ENCODE results near the gene C2orf81.

C2orf81 gene

GRCh38 chr2:74426181-74426758 is 4.9 kb upstream of the C2orf81 start:
- no peak for TF ChIP-seq CTCF (IDR thresholded peaks at IDR 0.05; ENCODE audit: low read length)
- no peak for TF ChIP-seq EZH2 (IDR thresholded peaks at IDR 0.05; ENCODE audit: borderline replicate concordance, low read length)
- Histone ChIP-seq H3K36me3 (ENCODE audit: insufficient read depth, low read length) (no peaks in the 10 kb centered on the region), H3K9me2 (ENCODE audit: low read depth, low read length) (no peaks in the 10 kb centered on the region), H3K27ac (ENCODE audit: low read depth, low read length, poor library complexity, severe bottlenecking) (no peak overlapping the region), H4K20me1 (ENCODE audit: insufficient read depth, low read length) (no peaks in the 10 kb centered on the region), H3K79me2 (ENCODE audit: insufficient read depth, low read length) (no peaks in the 10 kb centered on the region), H2AFZ (ENCODE audit: low read length) (no peak overlapping the region), H3K27me3 (ENCODE audit: insufficient read depth, low read length) (no peaks in the 10 kb centered on the region), H3F3A (ENCODE audit: insufficient read depth, low read length) (no peaks in the 10 kb centered on the region), H3K4me1 (ENCODE audit: insufficient read depth, low read length, severe bottlenecking) (peaks cover under 1% of the 10 kb centered on the region), H3K9ac (ENCODE audit: low read length) (no peak overlapping the region), H3K9me3 (ENCODE audit: low read length) (no peaks in the 10 kb centered on the region), H3K4me3 (ENCODE audit: low read depth, low read length, poor library complexity, severe bottlenecking) (no peak overlapping the region), H3K4me2 (ENCODE audit: low read length) (no peak overlapping the region)

- H4K20me1 ChIP-seq (ENCODE audit: insufficient read depth, low read length), result no peaks in the 10 kb centered on the region
- no peaks in the 10 kb centered on the region for H3K36me3 ChIP-seq (ENCODE audit: insufficient read depth, low read length)
- no peaks in the 10 kb centered on the region for H3K79me2 ChIP-seq (ENCODE audit: insufficient read depth, low read length)
These were observed 4.1 kb upstream of the C2orf81 start for GRCh38 chr2:74425523-74425922.

GRCh38 chr2:74424995-74425406 is 3.6 kb upstream of the C2orf81 start:
- no peaks in the 10 kb centered on the region for H4K20me1 ChIP-seq (ENCODE audit: insufficient read depth, low read length)
- no peaks in the 10 kb centered on the region for H3F3A ChIP-seq (ENCODE audit: insufficient read depth, low read length)
- TF ChIP-seq EZH2 (IDR thresholded peaks at IDR 0.05; ENCODE audit: borderline replicate concordance, low read length) (no peak), CTCF (IDR thresholded peaks at IDR 0.05; ENCODE audit: low read length) (no peak)
- H3K79me2 ChIP-seq (ENCODE audit: insufficient read depth, low read length), result no peaks in the 10 kb centered on the region
- H3K27ac ChIP-seq (ENCODE audit: low read depth, low read length, poor library complexity, severe bottlenecking), result no peak overlapping the region
- peaks cover 13% of the 10 kb centered on the region for H3K4me1 ChIP-seq (ENCODE audit: insufficient read depth, low read length, severe bottlenecking)
- H3K9ac ChIP-seq (ENCODE audit: low read length), result no peak overlapping the region
- no peaks in the 10 kb centered on the region for H3K9me2 ChIP-seq (ENCODE audit: low read depth, low read length)
- no peak overlapping the region for H3K4me2 ChIP-seq (ENCODE audit: low read length)
- H3K27me3 ChIP-seq (ENCODE audit: insufficient read depth, low read length), result no peaks in the 10 kb centered on the region
- H3K9me3 ChIP-seq (ENCODE audit: low read length), result no peaks in the 10 kb centered on the region
- no peaks in the 10 kb centered on the region for H3K36me3 ChIP-seq (ENCODE audit: insufficient read depth, low read length)
- no peak overlapping the region for H2AFZ ChIP-seq (ENCODE audit: low read length)
- no peak overlapping the region for H3K4me3 ChIP-seq (ENCODE audit: low read depth, low read length, poor library complexity, severe bottlenecking)

More at GRCh38 chr2:74425523-74425922, 4.1 kb upstream of the C2orf81 start:
- no peak overlapping the region for H3K9ac ChIP-seq (ENCODE audit: low read length)
- no peaks in the 10 kb centered on the region for H3K27me3 ChIP-seq (ENCODE audit: insufficient read depth, low read length)
- H3K4me2 ChIP-seq (ENCODE audit: low read length), result no peak overlapping the region
- H3K27ac ChIP-seq (ENCODE audit: low read depth, low read length, poor library complexity, severe bottlenecking), result no peak overlapping the region
- H3K9me3 ChIP-seq (ENCODE audit: low read length), result no peaks in the 10 kb centered on the region
- H3K4me1 ChIP-seq (ENCODE audit: insufficient read depth, low read length, severe bottlenecking), result peaks cover 8% of the 10 kb centered on the region
- H2AFZ ChIP-seq (ENCODE audit: low read length), result no peak overlapping the region
- no peaks in the 10 kb centered on the region for H3K9me2 ChIP-seq (ENCODE audit: low read depth, low read length)
- no peak overlapping the region for H3K4me3 ChIP-seq (ENCODE audit: low read depth, low read length, poor library complexity, severe bottlenecking)
- TF ChIP-seq EZH2 (IDR thresholded peaks at IDR 0.05; ENCODE audit: borderline replicate concordance, low read length), result no peak
- TF ChIP-seq CTCF (IDR thresholded peaks at IDR 0.05; ENCODE audit: low read length), result no peak
- no peaks in the 10 kb centered on the region for H3F3A ChIP-seq (ENCODE audit: insufficient read depth, low read length)
